Naive thymus-derived CD4-positive, alpha-beta T cell (primary cell): Measurements from ENCODE around the gene NCAM1. TPM values are rescaled to one million over a fixed set of nuclear protein-coding genes. Genes with fewer than 3 reads are reported as not detected.
A peak's percentile ranks its signal among the peaks of the same experiment; 100 is the strongest.

ENCODE experiments used
- ATAC-seq: fragments of 150-1000 bp; cut with Tn5 transposase; 2 replicates; pipeline ENCODE4 v1.10.0; 2021; ENCODE audit warnings: mild to moderate bottlenecking, moderate library complexity
- CTCF ChIA-PET: fragments of 350-600 bp; sonication (Branson Sonifier 250); formaldehyde crosslinking; loops from one replicate; lab custom pipeline; 2021; ENCODE audit warnings: antibody characterized with exemption; lab: Charles Lee
- POLR2A ChIA-PET: fragments of 350-600 bp; sonication (Branson Sonifier 250); formaldehyde crosslinking; loops from one replicate; lab custom pipeline; 2021; ENCODE audit warnings: antibody characterized with exemption, inconsistent platforms; lab: Charles Lee
- DNase-seq, 9 donors: peaks; one replicate each; pipeline versions ENCODE4 v3.0.0 to v3.0.0-alpha.2; 2020 to 2022; ENCODE audit warnings: mixed read lengths in 1 of 9
- H3K27ac ChIP-seq: one replicate; pipeline ENCODE4 v1.7.0; 2013; ENCODE audit warnings: mild to moderate bottlenecking, low read depth, low read length, moderate library complexity
- H3K27me3 ChIP-seq, 2 donors: one replicate each; pipeline ENCODE4 v1.7.0; 2013; ENCODE audit warnings: low read length in 2 of 2, mild to moderate bottlenecking in 2 of 2, moderate library complexity in 2 of 2; ENCODE audit not compliant: control insufficient read depth in 2 of 2, insufficient read depth in 2 of 2
- H3K36me3 ChIP-seq, 3 experiments: 1 replicate in 2 of 3; 2 replicates in 1 of 3; pipeline ENCODE4 v1.7.0; 2013; ENCODE audit warnings: low read length in 3 of 3, mild to moderate bottlenecking in 3 of 3, moderate library complexity in 1 of 3; ENCODE audit not compliant: insufficient read depth in 3 of 3, control insufficient read depth in 2 of 3
- H3K4me1 ChIP-seq, 2 donors: one replicate each; pipeline ENCODE4 v1.7.0; 2013; ENCODE audit warnings: low read length in 2 of 2, mild to moderate bottlenecking in 2 of 2, moderate library complexity in 1 of 2; ENCODE audit not compliant: control insufficient read depth in 2 of 2, insufficient read depth in 2 of 2
- H3K4me3 ChIP-seq: 2 replicates; pipeline ENCODE4 v1.7.0; 2013; ENCODE audit warnings: mild to moderate bottlenecking, low read length
- H3K9me3 ChIP-seq, 3 experiments: 1 replicate in 2 of 3; 2 replicates in 1 of 3; pipeline ENCODE4 v1.7.0; 2013; ENCODE audit warnings: low read length in 3 of 3; ENCODE audit not compliant: control insufficient read depth in 2 of 3
- H3K27ac Mint-ChIP-seq, 9 donors: one replicate each; pipeline ENCODE4 v1.8.0; 2020 to 2022; ENCODE audit warnings: mixed read lengths in 9 of 9, mild to moderate bottlenecking in 8 of 9, moderate library complexity in 5 of 9, inconsistent platforms in 2 of 9
- H3K27me3 Mint-ChIP-seq, 5 donors: one replicate each; pipeline ENCODE4 v1.8.0; 2021 to 2022; ENCODE audit warnings: mixed read lengths in 5 of 5, mild to moderate bottlenecking in 1 of 5
- H3K36me3 Mint-ChIP-seq, 5 donors: one replicate each; pipeline ENCODE4 v1.8.0; 2020 to 2022; ENCODE audit warnings: mixed read lengths in 5 of 5, mild to moderate bottlenecking in 3 of 5, inconsistent platforms in 1 of 5
- H3K4me1 Mint-ChIP-seq, 7 donors: one replicate each; pipeline ENCODE4 v1.8.0; 2020 to 2022; ENCODE audit warnings: mixed read lengths in 7 of 7, mild to moderate bottlenecking in 3 of 7, inconsistent platforms in 1 of 7
- H3K4me3 Mint-ChIP-seq, 10 donors: one replicate each; pipeline ENCODE4 v1.8.0; 2020 to 2022; ENCODE audit warnings: mild to moderate bottlenecking in 10 of 10, mixed read lengths in 10 of 10, moderate library complexity in 6 of 10, inconsistent platforms in 2 of 10
- H3K9me3 Mint-ChIP-seq, 11 donors: one replicate each; pipeline ENCODE4 v1.8.0; 2020 to 2022; ENCODE audit warnings: mixed read lengths in 11 of 11, mild to moderate bottlenecking in 4 of 11, inconsistent platforms in 1 of 11, moderate library complexity in 1 of 11
- intact Hi-C, 2 donors: fragments of 100-400 bp; cut with micrococcal nuclease; formaldehyde crosslinking; loops; one replicate each; pipeline ENCODE4 v1.15.1; 2023
- polyA plus RNA-seq, 2 donors: library from polyadenylated mRNA; unstranded; fragments of 300-500 nt; fragmentation: Illumina TruSeq; gene quantifications; one replicate each; pipeline ENCODE4 v1.2.3, GENCODE V29; 2021
- total RNA-seq, 6 experiments: library from RNA in 5 of 6; stranded (reverse) in 5 of 6; gene quantifications; 1 replicate in 5 of 6; 2 replicates in 1 of 6; pipeline ENCODE4 v1.2.3 and lab custom pipeline; 2021 to 2026

The NCAM1 gene
- total and polyA plus RNA-seq, 7 experiments from 2014 or later, result 0.06 to 18.8 (median 1.0) TPM; not detected in 2

DNA sequence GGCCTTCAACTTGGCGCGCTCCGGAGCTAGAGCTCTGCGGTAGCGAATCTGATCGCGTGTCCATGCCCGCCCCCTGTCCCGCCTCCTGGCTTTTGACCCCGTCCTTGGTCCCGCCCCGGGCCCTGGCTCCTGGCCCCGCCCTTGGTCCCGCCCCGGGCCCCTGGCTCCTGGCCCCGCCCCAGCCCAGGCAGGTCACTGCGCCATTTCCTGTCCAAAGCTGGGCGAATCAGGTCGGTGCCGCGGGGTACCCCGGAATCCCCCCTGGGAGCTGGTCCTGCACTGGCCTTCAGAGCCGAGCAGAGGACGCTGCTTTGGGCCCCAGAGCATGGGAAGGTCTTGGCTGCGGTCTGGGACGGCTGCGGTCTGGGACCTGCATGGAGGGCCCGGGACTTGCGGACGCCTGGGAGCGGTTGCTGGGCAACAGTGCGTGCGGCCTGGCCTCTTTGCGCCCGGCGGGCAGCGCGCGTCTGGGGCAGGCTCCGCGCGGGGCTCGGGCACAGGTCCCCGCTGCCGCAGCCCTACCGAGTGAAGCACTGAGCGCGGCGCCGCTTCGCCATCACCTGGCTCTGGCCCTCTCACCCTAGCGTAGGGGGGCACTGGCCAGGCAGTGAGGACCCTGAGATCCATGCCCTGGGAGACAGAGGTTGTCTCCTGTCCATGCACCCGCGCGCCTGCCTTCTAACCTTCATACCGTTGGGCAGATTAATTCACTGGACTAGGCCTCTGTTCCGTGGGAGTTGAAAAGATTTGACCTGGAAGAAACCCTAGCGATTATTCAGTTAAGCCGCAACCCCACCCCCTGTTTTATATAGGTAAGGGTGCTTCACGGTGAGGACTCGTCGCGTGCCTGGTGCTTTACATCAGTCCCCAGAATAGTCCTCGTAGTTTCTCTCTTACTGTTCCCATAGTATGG, 353.4 kb downstream of the NCAM1 start, which contains the start of gene TTC12:
TSS of gene TTC12 (plus strand) at position 195 of the 913 bp plus-strand sequence. CDS start 1,675 bp downstream, outside the sequence.
- H3K9me3 Mint-ChIP-seq, result peaks cover 0 to 4% (median 0%) of the 10 kb centered on the region in 11 donors
- H3K27me3 Mint-ChIP-seq, result peaks cover 0 to 3% (median 0%) of the 10 kb centered on the region in 5 donors
- POLR2A ChIA-PET, result interaction anchor here (0.7 to 1.6 kb wide), 5 partner anchors 8 to 1228 kb away, joined by 3 to 9 read pairs (median 4); partner anchors contain the start of genes PTS, SDHD and TIMM8B
- peaks cover 0 to 7% (median 0%) of the 10 kb centered on the region in 3 experiments for H3K36me3 ChIP-seq
- DNase-seq (peak; percentile 81 to 95 (median 89)), ATAC-seq (peak; percentile 100)
- H3K36me3 Mint-ChIP-seq, result peaks cover 4 to 34% (median 31%) of the 10 kb centered on the region in 5 donors
- peak within 1 kb of the TSS; percentile 91 for H3K27ac ChIP-seq
- H3K4me1 ChIP-seq, result peaks cover 10 to 16% of the 10 kb centered on the region in 2 donors
- peak within 1 kb of the TSS; percentile 78 for H3K4me3 ChIP-seq
- intact Hi-C loops, result loop anchor here (1.0 to 10.0 kb wide), 14 partner anchors 72 to 1937 kb away; partner anchors contain the start of genes C11orf71 (in 2 of the 2), CFAP68 (in 2 of the 2), FDXACB1 (in 2 of the 2) and PTS (in 2 of the 2)
- H3K4me3 Mint-ChIP-seq, result peak within 1 kb of the TSS; percentile 77 to 93 (median 88)
- CTCF ChIA-PET, result interaction anchor here (0.8 to 1.1 kb wide), 2 partner anchors 458 to 1032 kb away, joined by 3 read pairs; no protein-coding TSS in a partner anchor
- peaks cover 18 to 58% (median 49%) of the 10 kb centered on the region in 7 donors for H3K4me1 Mint-ChIP-seq
- H3K27ac Mint-ChIP-seq, result peak within 1 kb of the TSS; percentile 75 to 95 (median 92)
- H3K27me3 ChIP-seq, result no peaks in the 10 kb centered on the region
- no peaks in the 10 kb centered on the region for H3K9me3 ChIP-seq

- intact Hi-C loops, result loop anchor here (2.0 to 10.0 kb wide), 7 partner anchors 73 to 1939 kb away; partner anchors contain the start of genes CFAP68 (in 2 of the 2), FDXACB1 (in 2 of the 2), C11orf71 (in 1 of the 2) and DLAT (in 1 of the 2)
- Mint-ChIP-seq H3K27me3 (no peaks in the 10 kb centered on the region), H3K9me3 (peaks cover 0 to 4% (median 0%) of the 10 kb centered on the region in 11 donors), H3K4me1 (peaks cover 18 to 64% (median 51%) of the 10 kb centered on the region in 7 donors), H3K27ac (peak overlapping the region in 8 of 9 donors; percentile 87 to 95 (median 92)), H3K36me3 (peaks cover 4 to 44% (median 36%) of the 10 kb centered on the region in 5 donors), H3K4me3 (peak overlapping the region; percentile 77 to 93 (median 88))
- peaks cover 10 to 16% of the 10 kb centered on the region in 2 donors for H3K4me1 ChIP-seq
- POLR2A ChIA-PET, result no interaction called here
- CTCF ChIA-PET, result interaction anchor here (0.8 kb wide), 1 partner anchor 457 kb away, joined by 3 read pairs; no protein-coding TSS in a partner anchor
- peak overlapping the region; percentile 91 for H3K27ac ChIP-seq
- peaks cover 0 to 7% (median 0%) of the 10 kb centered on the region in 3 experiments for H3K36me3 ChIP-seq
- H3K4me3 ChIP-seq, result no peak overlapping the region
- H3K27me3 ChIP-seq, result no peaks in the 10 kb centered on the region
- no peak for ATAC-seq
- no peak for DNase-seq
- no peaks in the 10 kb centered on the region for H3K9me3 ChIP-seq
These were observed 354.6 kb downstream of the NCAM1 start for GRCh38 chr11:113315811-113316210.

- intact Hi-C loops, result loop anchor here (5.0 to 10.0 kb wide), 5 partner anchors 1031 to 1939 kb away; partner anchors contain the start of genes C11orf71 (in 1 of the 2), DLAT (in 1 of the 2), POU2AF1 (in 1 of the 2) and RBM7 (in 1 of the 2)
- H3K36me3 ChIP-seq, result peaks cover 0 to 7% (median 0%) of the 10 kb centered on the region in 3 experiments
- peaks cover 10 to 16% of the 10 kb centered on the region in 2 donors for H3K4me1 ChIP-seq
- ATAC-seq (no peak), DNase-seq (no peak)
- H3K27ac ChIP-seq, result no peak overlapping the region
- H3K9me3 ChIP-seq, result no peaks in the 10 kb centered on the region
- H3K4me1 Mint-ChIP-seq, result peaks cover 18 to 64% (median 51%) of the 10 kb centered on the region in 7 donors
- H3K27me3 ChIP-seq, result no peaks in the 10 kb centered on the region
- peaks cover 4 to 44% (median 36%) of the 10 kb centered on the region in 5 donors for H3K36me3 Mint-ChIP-seq
- ChIA-PET POLR2A (interaction anchor here (0.7 kb wide), 1 partner anchor 56 kb away, joined by 3 read pairs; no protein-coding TSS in a partner anchor), CTCF (no interaction called here)
- no peaks in the 10 kb centered on the region for H3K27me3 Mint-ChIP-seq
- peak overlapping the region in 3 of 10 donors; percentile 8 to 91 (median 90) for H3K4me3 Mint-ChIP-seq
- no peak overlapping the region for H3K4me3 ChIP-seq
- peaks cover 0 to 4% (median 0%) of the 10 kb centered on the region in 11 donors for H3K9me3 Mint-ChIP-seq
- peak overlapping the region in 5 of 9 donors; percentile 37 to 94 (median 91) for H3K27ac Mint-ChIP-seq
These were observed 355.0 kb downstream of the NCAM1 start for GRCh38 chr11:113316256-113316655.

DNA sequence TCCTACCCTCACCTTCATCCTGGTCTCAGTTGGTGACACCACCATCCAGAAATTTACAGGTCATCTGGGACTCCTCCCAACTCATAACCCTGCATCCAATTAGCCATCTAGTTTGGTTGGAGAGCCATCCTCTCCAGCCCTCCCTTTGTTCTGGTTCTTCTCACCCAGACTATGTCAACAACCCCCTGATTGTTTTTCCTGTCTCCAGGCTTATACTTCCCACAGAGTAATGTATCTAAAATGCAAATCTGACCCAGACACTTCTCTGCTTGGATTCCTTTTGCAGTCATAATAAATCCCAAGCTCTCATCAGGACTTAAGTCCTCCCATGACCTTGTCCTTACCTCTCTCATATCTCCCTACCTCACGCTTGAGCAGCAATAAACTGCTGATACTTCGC, 356.1 kb downstream of the NCAM1 start:
- H3K4me3 Mint-ChIP-seq, result peak overlapping the region in 3 of 10 donors; percentile 1 to 58 (median 2)
- peaks cover 4 to 46% (median 36%) of the 10 kb centered on the region in 5 donors for H3K36me3 Mint-ChIP-seq
- no peaks in the 10 kb centered on the region for H3K9me3 ChIP-seq
- peaks cover 18 to 71% (median 52%) of the 10 kb centered on the region in 7 donors for H3K4me1 Mint-ChIP-seq
- peaks cover 0 to 4% (median 0%) of the 10 kb centered on the region in 11 donors for H3K9me3 Mint-ChIP-seq
- DNase-seq (no peak), ATAC-seq (no peak)
- ChIA-PET POLR2A (no interaction called here), CTCF (no interaction called here)
- intact Hi-C loops, result loop anchor here (5.0 to 10.0 kb wide), 5 partner anchors 1033 to 1940 kb away; partner anchors contain the start of genes C11orf71 (in 1 of the 2), DLAT (in 1 of the 2), POU2AF1 (in 1 of the 2) and RBM7 (in 1 of the 2)
- H3K27me3 ChIP-seq, result no peaks in the 10 kb centered on the region
- H3K4me3 ChIP-seq, result no peak overlapping the region
- H3K36me3 ChIP-seq, result peaks cover 0 to 7% (median 0%) of the 10 kb centered on the region in 3 experiments
- H3K27ac ChIP-seq, result no peak overlapping the region
- peak overlapping the region in 7 of 9 donors; percentile 5 to 92 (median 19) for H3K27ac Mint-ChIP-seq
- peaks cover 10 to 16% of the 10 kb centered on the region in 2 donors for H3K4me1 ChIP-seq
- no peaks in the 10 kb centered on the region for H3K27me3 Mint-ChIP-seq

DNA sequence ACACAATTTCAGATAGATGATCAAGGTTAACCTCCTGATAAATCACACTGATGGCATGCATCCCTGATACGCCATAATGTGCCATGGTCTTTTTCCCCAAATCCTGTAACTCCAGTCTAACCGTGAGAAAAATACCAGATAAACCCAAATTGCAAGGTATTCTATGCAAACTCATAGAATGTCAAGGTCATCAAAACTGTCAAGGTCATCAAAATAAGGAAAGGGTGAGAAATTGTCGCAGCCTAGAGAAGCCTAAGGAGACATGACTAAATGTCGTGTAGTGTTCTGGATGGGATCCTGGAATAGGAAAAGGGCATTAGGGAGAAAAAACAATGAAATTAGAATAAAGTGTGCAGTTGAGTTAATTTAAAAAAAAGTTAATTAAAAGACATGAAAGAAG, 357.9 kb downstream of the NCAM1 start:
- no peak overlapping the region for H3K4me3 ChIP-seq
- POLR2A ChIA-PET, result no interaction called here
- H3K9me3 ChIP-seq, result no peaks in the 10 kb centered on the region
- H3K36me3 ChIP-seq, result peaks cover 0 to 15% (median 0%) of the 10 kb centered on the region in 3 experiments
- H3K27ac Mint-ChIP-seq, result no peak overlapping the region
- no peak overlapping the region for H3K4me3 Mint-ChIP-seq
- peaks cover 4 to 62% (median 38%) of the 10 kb centered on the region in 5 donors for H3K36me3 Mint-ChIP-seq
- no peaks in the 10 kb centered on the region for H3K27me3 Mint-ChIP-seq
- peaks cover 9 to 65% (median 47%) of the 10 kb centered on the region in 7 donors for H3K4me1 Mint-ChIP-seq
- DNase-seq, result no peak
- no peak for ATAC-seq
- intact Hi-C loops, result loop anchor here (5.0 to 10.0 kb wide), 5 partner anchors 1034 to 1942 kb away; partner anchors contain the start of genes C11orf71 (in 1 of the 2), DLAT (in 1 of the 2), POU2AF1 (in 1 of the 2) and RBM7 (in 1 of the 2)
- peaks cover 0 to under 1% of the 10 kb centered on the region in 2 donors for H3K4me1 ChIP-seq
- CTCF ChIA-PET, result no interaction called here
- H3K27me3 ChIP-seq, result no peaks in the 10 kb centered on the region
- no peak overlapping the region for H3K27ac ChIP-seq
- peaks cover 0 to 4% (median 0%) of the 10 kb centered on the region in 11 donors for H3K9me3 Mint-ChIP-seq
